HG02884 (cell line): ENCODE measurements around the gene ANKUB1.
A peak's percentile ranks its signal among the peaks of the same experiment; 100 is the strongest.

Source experiments
- ATAC-seq: cut with Tn5 transposase; IDR thresholded peaks from one replicate; pipeline ENCODE4 v1.9.1; 2021; ENCODE audit warnings: mild to moderate bottlenecking, moderate library complexity; ENCODE audit not compliant: unreplicated experiment

ANKUB1 gene

DNA sequence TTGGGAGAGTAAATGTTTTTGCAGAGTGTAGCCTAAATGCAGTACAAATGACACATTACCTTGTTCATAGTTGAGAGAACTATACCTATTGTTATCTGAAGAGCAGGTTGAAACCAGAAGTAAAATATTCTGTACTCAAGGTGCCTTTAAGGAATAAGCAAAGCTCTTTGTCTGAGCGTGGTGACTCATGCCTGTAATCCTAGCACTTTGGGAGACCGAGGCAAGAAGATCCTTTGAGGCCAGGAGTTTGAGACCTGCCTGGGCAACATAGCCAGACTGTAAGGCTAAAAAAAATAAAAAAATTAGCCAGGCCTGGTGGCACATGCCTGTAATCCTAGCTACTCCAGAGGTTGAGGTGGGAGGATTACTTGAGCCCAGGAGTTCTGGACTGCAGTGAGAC lies 18.5 kb upstream of the ANKUB1 start:
- ATAC-seq: no peak

DNA sequence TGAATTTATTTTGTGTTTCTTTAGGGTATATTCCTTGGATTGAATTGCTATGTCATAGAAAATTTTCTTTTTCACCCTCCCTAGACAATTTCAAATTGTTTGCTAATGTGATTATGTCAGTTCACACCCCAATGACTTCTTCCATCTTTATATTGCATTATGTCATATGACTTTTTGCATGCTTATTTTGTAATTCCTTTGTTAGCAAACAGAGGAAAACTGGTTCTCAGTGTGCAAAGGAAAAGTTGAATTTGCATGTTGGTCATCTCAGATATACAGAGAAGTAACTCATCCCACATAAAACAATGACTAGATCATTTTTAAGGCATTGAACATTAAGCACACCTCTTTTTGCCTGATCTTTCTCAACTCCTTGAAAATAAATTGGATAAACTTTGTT lies 17.3 kb upstream of the ANKUB1 start:
- no peak for ATAC-seq

DNA sequence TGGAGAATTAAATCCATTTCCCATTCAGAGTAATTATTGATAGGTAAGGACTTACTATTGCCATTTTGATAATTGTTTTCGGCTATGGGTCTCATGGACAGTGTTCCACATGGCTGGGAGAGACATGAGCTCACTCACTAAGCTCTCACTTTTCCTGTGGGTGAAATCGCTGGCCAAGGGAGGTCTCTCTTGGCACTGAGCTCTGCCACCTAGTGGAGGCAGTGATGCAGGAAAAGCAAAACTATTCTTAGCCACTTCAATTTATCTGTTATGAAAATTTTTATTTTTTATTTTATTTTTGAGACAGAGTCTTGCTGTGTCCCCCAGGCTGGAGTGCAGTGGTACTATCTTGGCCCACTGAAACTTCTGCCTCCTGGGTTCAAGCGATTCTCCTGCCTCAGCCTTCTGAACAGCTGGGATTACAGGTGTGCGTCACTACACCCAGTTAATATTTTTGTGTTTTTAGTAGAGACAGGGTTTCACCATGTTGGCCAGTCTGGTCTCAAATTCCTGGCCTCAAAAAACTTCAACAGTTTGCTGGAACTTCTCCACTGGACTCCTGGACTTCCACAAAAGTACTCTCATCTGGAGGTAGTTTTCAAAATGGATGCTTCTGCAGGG lies 16.0 kb upstream of the ANKUB1 start:
- no peak for ATAC-seq

DNA sequence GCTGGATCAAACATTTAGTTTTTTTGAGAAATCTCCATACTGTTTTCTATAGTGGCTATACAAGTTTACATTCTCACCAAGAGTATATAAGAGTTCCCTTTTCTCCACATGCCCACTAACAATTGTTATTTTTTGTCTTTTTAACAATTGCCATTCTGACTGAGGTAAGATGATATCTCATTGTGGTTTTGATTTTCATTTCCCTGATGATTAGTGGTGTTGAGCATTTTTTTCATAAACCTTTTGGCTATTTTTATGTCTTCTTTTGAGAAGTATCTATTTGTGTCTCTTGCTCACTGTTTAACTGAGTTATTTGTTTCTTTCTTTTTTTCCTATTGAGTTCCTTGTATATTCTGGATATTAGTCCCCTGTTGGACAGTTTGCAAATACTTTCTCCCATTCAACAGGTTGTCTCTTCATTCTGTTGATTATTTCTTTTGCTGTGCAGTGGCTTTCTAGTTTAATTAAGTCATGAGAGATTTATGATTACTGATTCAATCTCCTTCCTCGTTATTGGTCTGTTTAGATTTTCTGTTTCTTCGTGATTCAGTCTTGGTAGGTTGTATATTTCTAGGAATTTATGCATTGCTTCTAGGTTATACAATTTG lies 13.9 kb upstream of the ANKUB1 start:
- ATAC-seq: no peak

DNA sequence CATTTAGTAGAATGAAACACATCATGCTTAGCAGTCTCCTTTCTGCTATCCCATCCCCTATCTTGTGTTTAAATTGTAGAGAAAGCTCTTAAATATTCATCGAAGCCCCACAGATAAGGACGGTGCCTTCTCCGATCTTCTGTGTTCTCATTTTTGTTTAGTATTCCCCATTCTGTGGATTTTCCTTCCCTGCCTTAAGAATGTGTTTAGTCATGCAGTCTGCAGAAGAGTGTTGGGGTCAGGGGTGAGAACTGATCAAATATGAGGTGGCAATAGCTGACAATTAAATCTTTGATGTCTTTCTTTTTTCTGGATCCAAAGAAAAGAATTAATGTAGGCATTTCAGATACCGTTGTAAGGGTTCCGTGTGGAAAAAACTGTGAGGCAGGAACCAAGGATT lies 9.3 kb upstream of the ANKUB1 start:
- ATAC-seq: no peak

DNA sequence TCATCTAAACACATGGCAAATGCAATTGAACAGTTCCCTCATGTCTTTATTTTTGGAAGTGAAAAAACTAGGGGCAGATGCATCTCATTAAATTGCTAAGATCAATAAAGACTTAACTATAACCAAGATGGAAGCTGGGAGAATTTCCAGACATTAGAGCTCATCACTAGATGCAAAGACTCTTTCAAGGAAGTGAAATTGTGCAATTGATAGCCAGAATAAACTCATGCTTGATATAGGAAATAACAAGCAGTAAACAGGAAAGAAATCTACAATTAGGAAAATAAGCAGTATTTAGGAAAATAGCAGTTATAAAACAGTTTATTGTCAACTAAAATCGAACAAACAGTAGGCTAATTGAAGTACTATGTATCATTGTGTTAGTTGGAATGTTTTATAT lies 8.8 kb upstream of the ANKUB1 start:
- ATAC-seq: no peak

DNA sequence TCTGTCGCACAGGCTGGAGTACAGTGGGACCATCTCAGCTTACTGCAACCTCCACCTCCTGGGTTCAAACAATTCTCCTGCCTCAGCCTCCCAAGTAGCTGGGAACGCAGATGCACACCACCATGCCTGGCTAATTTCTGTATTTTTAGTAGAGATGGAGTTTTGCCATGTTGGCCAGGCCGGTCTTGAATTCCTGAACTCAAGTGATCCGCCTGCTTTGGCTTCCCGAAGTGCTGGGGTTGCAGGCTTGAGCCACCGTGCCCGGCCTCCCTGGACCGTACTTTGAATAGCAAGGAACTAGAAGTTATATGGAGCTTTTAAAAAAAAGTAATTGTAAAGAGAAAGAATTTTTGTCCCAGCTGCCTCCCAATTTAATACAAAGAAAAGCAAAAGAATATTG lies 8.3 kb upstream of the ANKUB1 start:
- ATAC-seq: no peak

DNA sequence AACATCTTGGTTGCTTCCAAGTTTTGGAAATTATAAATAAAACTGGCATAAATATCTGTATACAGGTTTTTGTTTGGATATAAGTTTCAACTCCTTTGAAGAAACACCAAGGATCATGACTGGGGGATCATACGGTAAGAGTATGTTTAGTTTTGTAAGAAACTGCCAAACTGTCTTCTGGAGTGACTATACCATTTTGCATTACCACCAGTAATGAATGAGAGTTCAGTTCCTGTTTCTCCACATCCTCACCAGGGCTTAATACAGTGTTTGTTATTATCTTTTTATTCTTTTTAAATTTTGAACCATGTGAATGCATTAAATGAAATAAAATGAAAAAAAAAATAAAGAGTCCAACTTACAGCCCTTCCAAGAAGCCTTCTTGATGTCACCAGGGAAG lies 3.7 kb upstream of the ANKUB1 start:
- ATAC-seq: no peak

DNA sequence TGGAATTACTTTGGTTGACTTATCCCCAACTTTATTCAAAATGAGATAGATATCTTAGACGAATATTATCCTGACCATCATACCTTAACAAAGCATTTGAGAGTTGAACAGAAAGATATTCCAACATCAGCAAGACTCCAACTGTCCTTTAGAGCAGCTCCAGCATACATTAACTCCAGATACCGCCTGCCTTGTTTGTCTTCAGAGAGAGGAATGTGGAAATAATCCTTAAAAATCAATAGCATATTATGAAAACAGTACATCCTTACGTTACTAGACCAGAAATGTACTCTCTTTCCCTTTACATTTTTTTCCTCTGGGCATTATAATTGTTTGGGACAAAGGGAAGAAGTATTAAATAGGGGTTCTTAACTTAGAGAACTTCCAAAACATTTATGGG lies 1.7 kb downstream of the ANKUB1 start:
- ATAC-seq: no peak

DNA sequence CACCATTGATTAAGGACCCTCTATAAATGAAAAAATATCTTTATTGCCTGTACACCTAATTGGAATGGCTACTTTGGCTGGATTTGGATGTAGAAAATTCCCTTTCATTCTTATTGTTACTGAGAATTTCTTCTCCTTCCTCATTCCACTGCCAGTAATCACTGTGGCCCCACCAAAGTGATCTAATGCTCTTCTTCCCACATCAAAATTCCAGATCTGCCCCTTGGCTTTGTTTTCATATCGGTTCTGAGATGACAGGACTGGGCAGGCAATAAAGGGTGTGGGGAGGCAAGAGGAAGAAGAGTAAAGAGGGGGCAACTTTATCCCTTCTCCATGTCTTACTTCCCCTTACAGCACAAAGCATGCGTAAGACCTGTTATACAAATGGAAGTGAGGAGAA lies 2.1 kb downstream of the ANKUB1 start:
- no peak for ATAC-seq

DNA sequence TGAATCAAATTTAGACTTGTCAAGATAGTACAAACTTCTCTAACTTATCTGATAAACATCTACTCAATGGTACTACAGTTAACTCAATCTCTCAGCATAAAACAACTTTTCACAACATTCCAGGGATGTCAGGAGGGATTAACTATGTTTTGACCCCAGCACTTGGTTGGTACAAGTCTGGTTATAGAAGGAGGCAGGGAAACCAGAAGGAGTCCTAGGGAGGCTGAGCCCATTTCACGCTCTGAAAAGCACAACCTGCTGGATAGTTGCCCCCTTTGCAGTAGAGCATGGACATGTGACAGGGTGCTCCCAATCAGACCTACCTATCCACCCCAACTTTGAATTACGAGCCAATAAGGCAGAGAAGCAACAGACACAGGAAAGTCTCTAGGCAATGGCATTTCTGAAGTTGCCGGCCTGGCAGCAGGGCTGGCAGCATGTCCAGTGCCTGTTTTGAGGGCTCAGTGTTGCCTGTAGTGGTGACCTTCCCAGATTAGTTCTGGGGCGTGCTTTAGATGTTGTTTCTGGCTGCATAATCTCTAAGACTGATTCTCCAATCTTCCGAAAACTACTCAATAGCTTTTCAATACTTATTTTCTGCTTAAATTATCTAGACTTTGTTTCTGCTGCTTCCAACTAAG lies 8.2 kb downstream of the ANKUB1 start:
- no peak for ATAC-seq

DNA sequence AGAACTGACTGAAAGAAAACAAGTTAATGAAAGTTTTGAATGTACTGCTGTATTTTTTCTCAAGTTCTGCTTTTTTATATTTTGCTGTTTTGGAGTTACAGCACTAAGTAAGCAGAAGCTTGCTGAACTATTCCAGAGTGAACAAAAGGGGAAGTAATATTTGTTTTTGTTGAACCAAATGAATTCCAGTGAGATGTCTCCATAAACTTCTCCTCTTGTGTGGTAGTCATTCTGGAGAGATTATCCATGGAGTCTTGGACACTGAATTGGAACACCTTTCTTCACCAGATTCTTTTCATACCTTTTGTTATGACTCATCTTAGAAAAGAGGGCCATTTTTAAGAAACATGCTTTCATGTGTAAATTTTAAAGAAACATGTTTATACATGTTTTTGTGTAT lies 8.8 kb downstream of the ANKUB1 start:
- ATAC-seq: no peak

DNA sequence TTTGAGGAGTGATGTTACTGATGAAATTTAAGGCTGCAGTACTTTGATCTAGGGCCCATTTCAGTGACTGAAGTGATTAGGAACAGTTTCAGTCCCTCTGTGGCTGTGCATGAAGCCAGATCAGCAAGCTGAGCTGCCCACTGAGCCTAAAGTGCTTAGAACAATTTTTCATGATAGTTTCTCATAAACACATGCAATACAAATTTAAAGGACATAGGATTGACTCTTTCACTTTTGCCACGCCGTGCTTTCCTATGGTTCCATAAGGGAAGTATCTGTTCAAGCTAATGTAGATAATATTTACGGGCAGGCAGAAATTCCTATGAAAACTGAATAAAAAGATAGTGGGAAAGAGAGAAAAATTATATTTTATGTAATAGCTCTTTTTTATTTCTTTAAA lies 10.6 kb downstream of the ANKUB1 start:
- no peak for ATAC-seq

DNA sequence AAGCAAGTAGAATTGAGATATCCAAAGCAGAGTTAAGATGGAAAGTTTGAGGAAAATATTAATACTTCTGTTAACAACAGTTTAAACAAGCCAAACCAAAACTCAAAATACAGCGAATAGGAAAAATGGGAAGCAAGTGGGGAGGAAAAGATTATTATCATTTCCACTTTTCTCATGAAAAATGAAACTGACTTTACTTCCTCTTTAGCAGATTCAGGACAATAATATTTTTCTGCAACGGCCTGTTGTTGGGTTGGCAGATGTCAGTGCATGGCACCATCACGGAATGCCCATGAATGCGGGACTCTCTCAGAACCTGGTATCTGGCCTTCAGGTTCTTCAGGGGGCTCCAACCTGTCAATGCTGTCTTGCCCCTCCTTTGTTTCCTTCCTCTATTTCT lies 11.1 kb downstream of the ANKUB1 start:
- no peak for ATAC-seq

DNA sequence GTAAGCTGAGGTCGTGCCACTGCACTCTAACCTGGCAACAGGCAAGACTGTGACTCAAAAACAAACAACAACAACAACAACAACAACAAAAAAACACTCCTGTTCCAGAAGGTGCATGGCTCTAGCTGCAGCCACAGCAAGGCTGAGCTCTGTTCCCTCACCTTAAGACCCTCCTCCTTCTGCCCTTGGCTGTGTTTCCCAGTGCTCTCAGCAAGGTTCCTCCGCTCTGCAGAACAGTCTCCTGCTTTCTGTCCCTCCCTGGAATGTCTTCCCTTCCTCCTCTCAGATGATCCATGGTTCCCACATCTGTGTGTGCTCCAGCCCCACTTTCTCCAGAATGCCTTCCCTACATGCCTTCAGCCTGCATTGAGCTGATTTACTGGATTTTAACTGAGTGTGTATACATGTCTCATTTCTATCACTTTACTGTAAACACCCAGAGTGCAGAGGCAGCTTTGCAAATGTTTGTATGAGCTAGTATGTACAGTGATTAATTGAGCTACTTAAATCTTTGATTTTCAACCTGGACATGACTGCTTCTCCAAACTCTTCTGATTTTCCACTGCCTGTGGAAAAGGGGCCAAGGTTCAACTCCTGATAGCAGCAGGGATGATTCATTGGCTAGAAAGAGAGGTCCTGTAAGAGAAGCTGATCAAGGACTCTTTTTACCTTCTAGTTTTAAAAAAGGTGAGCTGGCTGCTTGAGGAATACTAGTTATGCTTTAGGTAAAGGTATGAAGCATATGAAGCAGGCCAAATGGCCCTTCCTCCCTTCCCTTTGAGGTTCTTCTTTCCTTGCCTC lies 14.7 kb downstream of the ANKUB1 start:
- no peak for ATAC-seq

DNA sequence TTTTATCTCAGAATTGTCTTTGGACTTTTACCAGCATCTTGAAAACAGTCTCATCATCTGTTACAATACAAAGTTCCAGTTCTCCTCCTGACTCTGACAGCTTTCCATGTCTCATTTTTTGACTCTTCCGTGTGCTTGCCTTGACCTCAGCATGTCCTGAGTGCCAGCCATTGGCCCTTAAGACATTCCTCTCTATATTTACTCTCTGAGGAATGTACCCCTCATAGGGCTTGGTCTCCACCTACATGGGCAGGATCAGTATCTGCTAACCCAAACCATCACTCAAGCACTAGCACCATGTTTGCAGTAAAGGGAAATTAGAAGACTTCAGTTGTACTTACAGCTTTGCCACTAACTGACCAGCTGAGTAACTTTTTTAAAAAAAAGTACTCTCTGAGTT lies 16.2 kb downstream of the ANKUB1 start:
- ATAC-seq: no peak

DNA sequence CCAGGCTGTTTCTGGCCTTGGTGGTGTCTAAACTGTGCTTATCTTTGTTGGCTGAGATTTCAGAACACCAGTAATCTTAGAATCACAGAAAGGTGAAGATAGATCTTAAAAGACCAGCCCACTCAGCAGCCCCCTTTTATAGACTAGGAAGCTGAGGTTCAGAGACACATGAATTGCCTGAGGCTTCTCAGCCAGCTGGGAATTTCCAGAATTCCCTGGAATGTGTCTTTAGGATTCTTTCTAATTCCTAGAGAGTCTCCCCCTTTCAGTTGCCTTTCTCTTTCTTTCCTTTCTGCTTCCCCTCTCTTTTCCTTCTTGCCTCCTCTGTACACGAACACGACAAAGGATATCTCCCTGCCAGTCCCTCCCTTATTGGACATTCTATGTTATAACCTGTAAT lies 19.5 kb downstream of the ANKUB1 start:
- no peak for ATAC-seq

DNA sequence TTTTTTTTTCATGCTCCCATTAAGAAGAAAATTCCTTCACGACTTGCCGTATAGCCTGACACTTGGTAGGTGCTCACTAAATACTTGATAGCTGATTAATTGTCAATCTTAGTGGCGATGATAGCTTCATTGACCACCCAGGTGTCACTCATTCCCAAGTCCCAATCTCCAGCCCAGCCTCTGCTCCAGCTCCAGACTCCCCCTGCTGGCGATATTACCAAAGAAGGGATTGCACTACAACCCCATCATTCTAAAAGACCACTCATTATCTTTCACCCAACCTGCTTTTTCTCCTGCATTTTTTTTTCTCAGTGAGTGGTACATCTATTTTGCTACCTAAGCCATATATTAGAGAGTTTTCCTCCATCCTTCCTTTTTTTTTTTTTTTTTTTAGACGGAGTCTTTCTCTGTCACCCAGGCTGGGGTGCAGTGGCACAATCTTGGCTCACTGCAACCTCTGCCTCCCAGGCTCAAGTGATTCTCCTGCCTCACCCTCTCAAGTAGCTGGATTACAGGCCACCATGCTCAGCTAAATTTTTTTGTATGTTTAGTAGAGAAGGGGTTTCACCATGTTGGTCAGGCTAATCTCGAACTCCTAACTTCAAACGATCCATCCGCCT lies 20.6 kb downstream of the ANKUB1 start:
- ATAC-seq: peak; percentile 66

DNA sequence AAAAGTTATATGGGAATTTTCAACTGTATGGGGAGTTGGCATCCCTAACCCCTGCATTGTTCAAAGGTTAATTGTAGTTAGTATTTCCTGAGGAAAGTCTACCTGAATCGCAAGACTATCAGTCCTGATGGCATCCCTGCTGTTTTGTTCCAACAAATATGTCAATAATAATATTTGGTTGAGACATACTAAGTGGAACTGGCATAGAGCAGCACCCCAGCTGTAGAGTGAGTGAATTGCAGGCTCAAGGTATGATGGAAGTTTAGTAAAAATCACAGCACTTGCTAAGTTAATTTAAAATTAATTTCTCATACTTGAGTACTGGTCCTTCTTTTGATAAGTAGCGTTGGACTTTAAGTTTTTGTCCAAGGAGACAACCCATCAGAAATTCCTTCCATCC lies 22.1 kb downstream of the ANKUB1 start:
- no peak for ATAC-seq

DNA sequence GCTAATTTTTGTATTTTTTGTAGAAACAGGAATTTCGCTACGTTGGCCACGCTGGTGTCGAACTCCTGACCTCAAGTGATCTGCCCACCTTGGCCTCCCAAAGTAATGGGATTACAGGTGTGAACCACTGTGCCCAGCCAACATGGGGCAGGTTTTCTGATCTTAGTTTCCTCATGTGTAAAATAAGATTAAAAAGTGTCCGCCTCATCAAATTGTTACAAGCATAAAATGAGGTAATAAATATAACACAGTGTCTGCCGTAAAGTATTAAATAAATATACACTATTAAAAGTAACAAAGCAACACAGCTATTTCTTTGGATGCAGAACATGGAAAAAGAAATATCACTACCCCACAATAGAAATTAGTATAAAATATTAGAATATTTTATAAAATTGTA lies 23.6 kb downstream of the ANKUB1 start:
- ATAC-seq: no peak

DNA sequence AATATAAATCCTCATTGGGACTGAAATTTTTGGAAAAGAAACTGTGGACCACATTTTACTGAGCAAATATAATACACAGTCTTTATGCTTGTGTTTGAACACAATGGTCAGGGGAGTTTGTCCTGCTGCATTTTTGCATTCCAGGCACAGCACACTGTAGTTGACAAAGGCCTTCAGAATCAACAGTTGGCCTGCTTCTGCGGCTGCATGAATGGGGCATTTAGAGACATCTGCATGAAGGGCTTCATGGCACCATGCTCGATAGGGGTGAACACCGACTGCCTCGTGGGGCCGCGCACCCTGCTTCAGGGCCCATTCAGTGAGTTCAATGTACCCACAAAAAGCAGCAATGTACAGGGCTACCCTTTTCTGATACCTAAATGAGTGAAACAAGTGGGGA lies 24.6 kb downstream of the ANKUB1 start:
- ATAC-seq: no peak
